Sigmoid colon (tissue), 7 donors: Measurements from ENCODE around the gene MAML1. TPM values are rescaled to one million over a fixed set of nuclear protein-coding genes. Genes with fewer than 3 reads are reported as not detected.
A peak's percentile ranks its signal among the peaks of the same experiment; 100 is the strongest.

Experiments
- DNase-seq: peaks from one replicate; pipeline ENCODE4 v3.0.0-alpha.2; 2019
- H3K27ac ChIP-seq, 4 donors: fragments of 200-600 bp; sonication (generic); one replicate each; pipeline ENCODE4 v1.5.1; 2016 to 2019; ENCODE audit warnings: mild to moderate bottlenecking in 1 of 4
- H3K27me3 ChIP-seq, 3 donors: fragments of 200-600 bp; sonication (generic); one replicate each; pipeline ENCODE4 v1.5.1; 2019; ENCODE audit warnings: mild to moderate bottlenecking in 1 of 3
- H3K36me3 ChIP-seq, 4 donors: fragments of 200-600 bp; sonication (generic); one replicate each; pipeline ENCODE4 v1.5.1; 2016 to 2019
- H3K4me1 ChIP-seq, 4 donors: fragments of 200-600 bp; sonication (generic); one replicate each; pipeline ENCODE4 v1.5.1; 2017 to 2019
- H3K4me3 ChIP-seq, 4 donors: fragments of 200-600 bp; sonication (generic); one replicate each; pipeline ENCODE4 v1.5.1; 2017 to 2019; ENCODE audit warnings: mild to moderate bottlenecking in 2 of 4, moderate library complexity in 1 of 4
- H3K9me3 ChIP-seq, 4 donors: fragments of 200-600 bp in 3 of 4; sonication (generic) in 3 of 4; one replicate each; pipeline versions ENCODE4 v1.5.1 to v1.6.1; 2013 to 2019
- CTCF ChIP-seq, 4 experiments: fragments of 450-650 bp in 3 of 4; fragments of 200-600 bp in 1 of 4; IDR thresholded peaks; one replicate each; pipeline ENCODE4 v1.5.1; 2016 to 2019; ENCODE audit warnings: antibody characterized with exemption in 4 of 4, mild to moderate bottlenecking in 3 of 4, moderate library complexity in 2 of 4
- EP300 ChIP-seq, 4 donors: sonication (generic); formaldehyde crosslinking; IDR thresholded peaks; one replicate each; pipeline ENCODE4 v1.6.1; 2017; ENCODE audit warnings: antibody characterized with exemption in 4 of 4
- POLR2A ChIP-seq, 2 donors: fragments of 450-650 bp; IDR thresholded peaks; one replicate each; pipeline ENCODE4 v1.6.1; 2016; ENCODE audit warnings: antibody characterized with exemption in 2 of 2, mild to moderate bottlenecking in 2 of 2, moderate library complexity in 2 of 2
- POLR2AphosphoS5 ChIP-seq, 4 donors: sonication (generic); formaldehyde crosslinking; IDR thresholded peaks; one replicate each; pipeline ENCODE4 v1.6.1; 2017; ENCODE audit warnings: antibody characterized with exemption in 4 of 4
- WGBS, 2 donors: extraction: QIAGEN DNeasy Blood & Tissue Kit; methylation state at CpG; one replicate each; pipeline ENCODE4 v1.1.7; 2013; 5-methylcytosine and 5-hydroxymethylcytosine counted together
- intact Hi-C: fragments of 100-400 bp; cut with DNase I; formaldehyde crosslinking; loops from one replicate; pipeline ENCODE4 v1.15.1; 2023
- polyA plus RNA-seq, 3 donors: library from polyadenylated mRNA; stranded (reverse); fragments of 200-250 nt; gene quantifications; one replicate each; pipeline ENCODE4 v1.2.3, GENCODE V29; 2013
- total RNA-seq, 4 donors: library from RNA; depleted of rRNA; stranded (reverse); fragments of >200 nt; gene quantifications; one replicate each; pipeline ENCODE4 v1.1.0, GENCODE V29; 2016
- donor health status: healthy with polysubstance abuse.
- donor health status: Bipolar disorder and iron deficiency.
- donor health status: healthy.

Gene MAML1
- total and polyA plus RNA-seq, 7 donors: 7.2 to 30.2 (median 18.1) TPM

- no peaks in the 10 kb centered on the region for H3K9me3 ChIP-seq
- no peaks in the 10 kb centered on the region for H3K27me3 ChIP-seq
- WGBS, 2 donors: 83 to 93% methylated on average over 9 of the region's 9 CpGs
- H3K4me1 ChIP-seq: peaks cover 0 to 74% (median 64%) of the 10 kb centered on the region in 4 donors
- no peaks in the 10 kb centered on the region for H3K36me3 ChIP-seq
- no peak for DNase-seq
- H3K4me3 ChIP-seq: no peak overlapping the region
- intact Hi-C loops: loop anchor here (5.0 kb wide), 1 partner anchor 147 kb away; the partner anchor contains the start of gene TBC1D9B
- TF ChIP-seq CTCF (IDR thresholded peaks at IDR 0.05) (no peak), POLR2AphosphoS5 (IDR thresholded peaks at IDR 0.05) (no peak), EP300 (IDR thresholded peaks at IDR 0.05) (no peak), POLR2A (IDR thresholded peaks at IDR 0.05) (no peak)
- H3K27ac ChIP-seq: no peak overlapping the region
These were observed 27.2 kb downstream of the MAML1 start for GRCh38 chr5:179759581-179760551.

GRCh38 chr5:179762079-179762780 lies 29.6 kb downstream of the MAML1 start:
- H3K27ac ChIP-seq: peak overlapping the region; percentile 52 to 78 (median 61)
- H3K4me1 ChIP-seq: peaks cover 0 to 79% (median 68%) of the 10 kb centered on the region in 4 donors
- DNase-seq: no peak

GRCh38 chr5:179762781-179763176 lies 30.2 kb downstream of the MAML1 start:
- no peaks in the 10 kb centered on the region for H3K9me3 ChIP-seq
- intact Hi-C loops: loop anchor here (2.0 to 5.0 kb wide), 3 partner anchors 30 to 145 kb away; partner anchors contain the start of genes LTC4S, MRNIP and TBC1D9B
- DNase-seq: no peak
- H3K27ac ChIP-seq: peak overlapping the region; percentile 52 to 78 (median 61)
- TF ChIP-seq POLR2A (IDR thresholded peaks at IDR 0.05) (no peak), CTCF (IDR thresholded peaks at IDR 0.05) (no peak), EP300 (IDR thresholded peaks at IDR 0.05) (no peak), POLR2AphosphoS5 (IDR thresholded peaks at IDR 0.05) (no peak)
- WGBS, 2 donors: 7 to 37% methylated on average over 3 of the region's 3 CpGs
- H3K4me3 ChIP-seq: no peak overlapping the region
- H3K36me3 ChIP-seq: peaks cover 9 to 25% (median 16%) of the 10 kb centered on the region in 4 donors
- H3K4me1 ChIP-seq: peaks cover 0 to 82% (median 68%) of the 10 kb centered on the region in 4 donors
- no peaks in the 10 kb centered on the region for H3K27me3 ChIP-seq

More at GRCh38 chr5:179762079-179762780, 29.6 kb downstream of the MAML1 start:
- no peaks in the 10 kb centered on the region for H3K27me3 ChIP-seq
- H3K9me3 ChIP-seq: no peaks in the 10 kb centered on the region
- H3K4me3 ChIP-seq: no peak overlapping the region
- 27 to 44% methylated on average over 10 of the region's 10 CpGs for WGBS, 2 donors
- TF ChIP-seq EP300 (IDR thresholded peaks at IDR 0.05) (no peak), CTCF (IDR thresholded peaks at IDR 0.05) (no peak), POLR2AphosphoS5 (IDR thresholded peaks at IDR 0.05) (no peak)
- intact Hi-C loops: loop anchor here (2.0 to 5.0 kb wide), 3 partner anchors 31 to 145 kb away; partner anchors contain the start of genes LTC4S, MRNIP and TBC1D9B
- H3K36me3 ChIP-seq: peaks cover 9 to 20% (median 15%) of the 10 kb centered on the region in 4 donors

GRCh38 chr5:179763215-179763945 lies 30.8 kb downstream of the MAML1 start:
- Histone ChIP-seq H3K4me3 (no peak overlapping the region), H3K27me3 (no peaks in the 10 kb centered on the region), H3K4me1 (peaks cover 0 to 82% (median 68%) of the 10 kb centered on the region in 4 donors), H3K36me3 (peaks cover 9 to 28% (median 17%) of the 10 kb centered on the region in 4 donors), H3K27ac (peak overlapping the region; percentile 52 to 78 (median 61)), H3K9me3 (no peaks in the 10 kb centered on the region)
- intact Hi-C loops: loop anchor here (2.0 to 5.0 kb wide), 3 partner anchors 29 to 144 kb away; partner anchors contain the start of genes LTC4S, MRNIP and TBC1D9B
- DNase-seq: peak; percentile 82
- TF ChIP-seq CTCF (IDR thresholded peaks at IDR 0.05) (peak; percentile 69 to 86 (median 80)), POLR2AphosphoS5 (IDR thresholded peaks at IDR 0.05) (no peak), POLR2A (IDR thresholded peaks at IDR 0.05) (no peak)
- WGBS, 2 donors: 24 to 34% methylated on average over 10 of the region's 10 CpGs
